ENCODE data around the gene CCDC13.
"Not testable (repeated sequence)": the region's sequence is repeated elsewhere in the genome, so short reads cannot be mapped to it uniquely, and the experiment has no call there.

CCDC13 gene, protein sequence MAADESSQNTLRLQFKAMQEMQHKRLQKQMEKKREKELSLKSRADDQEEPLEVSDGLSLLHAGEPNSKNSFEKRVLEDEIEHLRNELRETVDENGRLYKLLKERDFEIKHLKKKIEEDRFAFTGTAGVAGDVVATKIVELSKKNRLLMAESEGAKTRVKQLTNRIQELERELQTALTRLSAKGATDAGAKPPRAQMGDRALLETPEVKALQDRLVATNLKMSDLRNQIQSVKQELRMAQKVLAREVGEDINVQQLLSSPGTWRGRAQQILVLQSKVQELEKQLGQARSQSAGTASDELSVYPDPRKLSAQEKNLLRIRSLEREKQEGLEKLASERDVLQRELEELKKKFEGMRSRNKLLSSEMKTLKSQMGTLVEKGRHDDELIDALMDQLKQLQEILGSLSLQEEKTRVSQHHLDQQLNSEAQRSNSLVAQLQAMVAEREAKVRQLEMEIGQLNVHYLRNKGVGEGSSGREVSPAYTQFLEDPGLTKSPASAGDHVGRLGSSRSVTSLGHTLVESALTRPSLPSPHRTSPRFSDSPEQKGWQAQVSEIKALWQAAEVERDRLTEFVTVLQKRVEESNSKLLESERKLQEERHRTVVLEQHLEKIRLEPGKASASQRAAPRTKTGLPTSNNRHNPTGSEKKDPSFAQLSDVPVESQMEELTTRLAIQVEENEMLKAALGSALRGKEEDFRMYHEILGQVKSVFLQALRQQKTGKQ

DNA sequence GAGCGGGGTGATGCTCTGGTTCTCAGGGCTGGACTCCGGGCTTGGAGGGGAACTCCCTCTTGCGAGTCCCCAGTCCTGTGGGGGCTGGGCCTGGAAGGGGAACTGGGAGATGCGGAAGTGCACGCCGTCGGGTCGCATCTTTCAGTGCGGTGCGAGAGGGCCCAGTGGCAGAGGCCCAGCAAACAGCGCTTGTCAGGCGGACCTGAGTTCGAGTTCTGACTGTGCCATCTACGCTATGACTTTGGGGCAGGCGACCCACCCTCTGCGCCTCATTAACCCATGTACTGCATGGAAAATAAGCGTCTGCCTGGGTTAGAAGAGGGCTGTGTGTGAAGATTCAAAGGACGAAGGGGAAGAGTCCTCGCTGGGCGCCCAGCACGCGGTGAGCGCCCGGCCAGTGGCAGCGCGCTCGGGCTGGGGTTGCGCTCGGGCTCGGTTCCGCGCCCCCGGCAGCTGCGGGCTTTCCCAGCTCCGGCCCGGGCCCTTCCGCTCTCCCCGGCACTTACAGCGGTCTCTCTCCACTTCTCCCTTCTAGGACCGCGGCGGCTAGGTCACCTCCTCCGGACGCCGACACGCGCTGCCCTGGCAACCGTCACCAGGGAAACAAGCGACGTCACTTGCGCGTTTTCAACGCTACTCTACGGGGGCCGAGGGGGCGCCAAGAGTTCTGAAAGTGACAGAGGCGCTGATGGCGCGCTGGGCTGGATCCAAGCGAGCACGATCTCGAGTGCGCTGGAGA lies at the start of gene CCDC13:
TSS of gene CCDC13 (minus strand) at position 584 of the 739 bp plus-strand sequence. CDS start 14,908 bp downstream, outside the sequence.
- DNase-seq (peak; percentile 97), ATAC-seq (peak; percentile 95)

DNA sequence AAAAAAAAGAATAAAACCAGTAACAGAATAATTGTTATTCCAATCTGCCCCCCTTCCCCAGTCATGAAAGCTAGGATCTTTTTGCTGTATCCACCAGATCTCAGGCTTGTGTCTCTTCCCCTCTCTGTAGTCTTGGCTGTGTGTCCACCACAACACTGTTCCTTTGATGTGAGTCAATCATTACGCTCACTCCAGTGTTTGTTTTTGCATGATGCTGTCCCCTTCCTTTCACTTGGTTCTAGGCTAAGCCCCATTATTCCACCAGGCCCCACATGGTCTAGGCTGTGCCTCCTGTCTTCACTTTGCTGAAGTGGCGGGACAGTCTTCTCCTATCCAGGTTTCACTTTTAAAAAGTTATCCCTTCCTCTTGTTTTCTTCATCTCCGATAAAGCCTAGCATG lies 49.8 kb upstream of the CCDC13 start:
- no peak for ATAC-seq
- DNase-seq: no peak

DNA sequence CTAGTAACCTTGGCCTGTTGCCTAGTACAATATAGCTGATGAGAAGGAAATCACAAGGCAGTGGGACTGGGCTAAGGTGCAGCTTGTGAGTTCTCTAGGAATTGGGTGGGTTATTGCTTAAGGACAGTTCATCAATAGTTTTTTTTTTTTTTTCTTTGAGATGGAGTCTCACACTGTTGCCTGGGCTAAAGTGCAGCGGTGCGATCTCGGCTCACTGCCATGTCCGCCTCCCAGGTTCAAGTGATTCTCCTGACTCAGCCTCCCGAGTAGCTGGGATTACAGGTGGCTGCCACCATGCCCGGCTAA lies 47.6 kb upstream of the CCDC13 start:
- no peak for DNase-seq
- ATAC-seq: no peak

DNA sequence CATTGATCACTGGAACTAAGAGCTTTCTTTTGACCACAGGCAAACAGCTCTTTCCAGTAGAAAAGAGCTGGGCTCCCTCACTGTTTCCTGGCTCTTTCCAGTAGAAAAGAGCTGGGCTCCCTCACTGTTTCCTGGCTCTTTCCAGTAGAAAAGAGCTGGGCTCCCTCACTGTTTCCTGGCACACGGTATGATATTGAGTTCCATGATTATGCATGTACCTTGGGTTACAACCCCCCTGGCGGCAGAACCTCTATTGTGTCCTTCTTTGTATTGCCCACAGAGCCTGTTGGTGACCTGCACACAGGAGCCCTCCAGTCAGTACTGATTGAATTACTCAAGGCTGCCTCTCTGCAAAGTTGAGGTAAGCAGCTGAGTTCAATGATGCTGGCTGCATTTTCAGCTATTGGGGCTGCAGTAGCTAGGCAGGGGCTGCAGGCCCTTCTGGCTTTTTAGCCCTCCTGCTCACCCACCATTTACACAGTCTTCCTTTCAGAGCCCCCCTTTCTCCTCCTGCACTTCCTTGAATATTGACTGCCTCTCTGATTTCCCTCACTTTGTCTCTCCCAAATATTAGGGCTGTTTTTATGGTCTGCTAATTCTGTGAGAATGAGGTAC lies 46.4 kb upstream of the CCDC13 start:
- ATAC-seq: no peak
- DNase-seq: no peak

DNA sequence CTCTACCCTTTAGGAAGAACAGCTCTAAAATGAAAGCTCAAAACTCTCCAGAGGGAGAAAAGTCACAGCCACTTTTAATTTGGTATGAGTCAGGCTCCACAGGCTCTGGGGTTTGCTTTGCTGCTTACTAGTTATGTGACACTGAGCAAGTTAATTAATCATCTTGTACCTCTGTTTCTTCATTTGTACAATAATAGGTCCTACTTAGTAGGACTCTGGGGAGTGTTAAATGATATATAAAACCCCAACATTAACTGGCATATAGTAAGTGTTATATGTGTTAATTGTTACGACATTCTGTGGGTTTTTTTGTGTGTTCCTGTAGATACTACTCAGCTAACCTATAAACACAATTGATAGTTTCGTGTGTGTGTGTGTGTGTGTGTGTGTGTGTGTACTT lies 42.8 kb upstream of the CCDC13 start:
- ATAC-seq (no peak), DNase-seq (no peak)

DNA sequence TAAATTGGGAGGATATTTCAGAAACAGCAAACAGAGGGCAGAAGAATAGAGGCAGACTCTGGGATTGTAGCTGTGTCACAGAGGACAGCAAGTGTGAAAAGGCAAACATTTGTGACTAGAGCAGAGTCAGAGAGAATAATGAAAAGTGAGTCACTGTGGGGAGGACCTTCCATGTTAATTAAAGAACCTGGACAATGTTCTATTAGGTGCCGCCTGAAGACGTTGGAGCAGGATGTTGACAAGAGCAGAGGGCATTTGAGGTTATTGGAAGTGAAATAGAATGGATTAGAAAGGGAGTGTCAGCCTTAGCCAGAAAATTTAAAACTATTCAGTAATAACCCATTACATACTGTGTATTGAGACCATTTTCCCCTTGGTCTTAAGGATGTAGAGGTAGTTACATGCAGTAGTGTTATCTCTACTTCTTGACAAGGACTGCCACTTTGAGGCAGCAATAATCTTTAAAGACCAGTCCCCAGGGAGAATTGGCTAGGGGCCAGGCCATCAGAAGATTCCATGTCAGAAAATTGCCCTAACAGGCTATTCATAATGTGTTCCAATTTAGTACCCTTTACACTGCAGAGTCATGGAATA lies 42.0 kb upstream of the CCDC13 start:
- no peak for ATAC-seq
- DNase-seq: no peak

DNA sequence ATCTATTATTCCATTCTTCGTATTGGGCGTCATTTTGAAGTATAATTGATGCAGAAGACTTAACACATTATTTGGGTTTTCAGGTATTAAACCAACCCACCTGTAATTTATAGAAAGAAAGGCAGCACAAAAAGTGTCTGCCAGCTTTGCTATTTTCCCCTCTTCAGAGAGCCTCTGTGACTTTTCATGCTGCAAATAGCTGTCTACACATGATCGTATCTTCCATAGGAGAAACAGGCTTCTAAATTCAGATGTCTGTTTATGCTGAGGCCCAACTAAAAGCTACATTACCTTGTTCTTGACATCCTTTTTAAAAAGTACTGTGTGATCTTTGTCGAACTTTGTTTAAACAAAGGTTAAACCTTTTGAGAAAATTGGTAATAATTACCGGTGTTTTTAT lies 41.2 kb upstream of the CCDC13 start:
- ATAC-seq: no peak

DNA sequence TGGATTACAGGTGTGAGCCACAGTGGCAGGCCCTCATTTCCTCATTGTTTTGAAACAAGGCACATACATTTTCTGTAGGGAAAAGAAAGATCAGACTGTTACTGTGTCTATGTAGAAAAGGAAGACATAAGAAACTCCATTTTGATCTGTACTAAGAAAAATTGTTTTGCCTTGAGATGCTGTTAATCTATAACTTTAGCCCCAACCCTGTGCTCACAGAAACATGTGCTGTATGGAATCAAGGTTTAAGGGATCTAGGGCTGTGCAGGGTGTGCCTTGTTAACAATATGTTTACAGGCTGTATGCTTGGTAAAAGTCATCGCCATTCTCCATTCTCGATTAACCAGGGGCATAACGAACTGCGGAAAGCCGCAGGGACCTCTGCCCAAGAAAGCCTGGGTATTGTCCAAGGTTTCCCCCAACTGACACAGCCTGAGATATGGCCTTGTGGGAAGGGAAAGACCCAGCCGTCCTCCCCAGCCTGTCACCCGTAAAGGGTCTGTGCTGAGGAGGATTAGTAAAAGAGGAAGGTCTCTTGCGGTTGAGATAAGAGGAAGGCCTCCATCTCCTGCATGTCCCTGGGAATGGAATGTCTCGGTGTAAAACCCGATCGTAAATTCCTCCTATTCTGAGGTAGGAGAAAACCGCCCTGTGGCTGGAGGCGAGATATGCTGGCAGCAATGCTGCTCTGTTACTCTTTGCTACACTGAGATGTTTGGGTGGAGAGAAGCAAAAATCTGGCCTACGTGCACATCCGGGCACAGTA lies 38.2 kb upstream of the CCDC13 start:
- not testable (repeated sequence) for DNase-seq, ATAC-seq

More for the DNA sequence above, 41.2 kb upstream of the CCDC13 start:
- DNase-seq: no peak

DNA sequence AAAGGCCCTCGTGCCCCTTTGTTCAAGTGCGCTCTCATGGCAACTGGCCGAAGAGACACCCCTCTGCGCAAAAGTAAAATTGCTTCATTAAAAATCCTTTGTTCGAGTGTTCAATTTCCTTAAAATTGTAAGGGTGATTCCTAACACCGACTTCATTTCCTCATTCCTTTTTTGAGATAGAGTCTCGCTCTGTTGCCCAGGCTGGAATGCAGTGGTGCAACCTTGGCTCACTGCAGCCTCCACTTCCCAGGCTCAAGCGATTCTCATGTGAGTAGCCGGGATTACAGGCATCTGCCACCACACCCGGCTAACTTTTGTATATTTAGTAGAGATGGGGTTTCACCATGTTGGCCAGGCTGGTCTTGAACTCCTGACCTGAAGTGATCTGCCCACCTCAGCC lies 37.7 kb upstream of the CCDC13 start:
- not testable (repeated sequence) for DNase-seq, ATAC-seq

DNA sequence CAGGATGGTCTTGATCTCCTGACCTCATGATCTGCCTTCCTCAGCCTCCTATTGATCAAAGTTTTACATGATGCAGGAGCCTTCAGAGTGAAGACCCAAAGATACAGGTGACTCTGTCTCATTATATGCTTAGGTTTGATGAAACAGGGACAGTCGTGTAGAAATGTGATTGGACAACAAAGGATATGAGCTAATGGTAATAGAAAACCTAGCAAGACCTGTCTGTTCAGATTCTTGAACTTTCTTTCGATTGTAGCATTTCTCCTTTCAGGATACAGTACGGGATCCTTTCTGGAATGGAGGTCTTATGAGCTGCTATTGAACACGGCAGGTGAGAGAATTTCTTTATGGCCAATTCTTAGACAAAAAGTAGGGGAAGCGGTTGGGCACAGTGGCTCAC lies 36.1 kb upstream of the CCDC13 start, which contains the start of gene ACKR2:
TSS of gene ACKR2 (plus strand) at position 244 of the 400 bp plus-strand sequence. CDS start 55,058 bp downstream, outside the sequence.
- DNase-seq: no peak

DNA sequence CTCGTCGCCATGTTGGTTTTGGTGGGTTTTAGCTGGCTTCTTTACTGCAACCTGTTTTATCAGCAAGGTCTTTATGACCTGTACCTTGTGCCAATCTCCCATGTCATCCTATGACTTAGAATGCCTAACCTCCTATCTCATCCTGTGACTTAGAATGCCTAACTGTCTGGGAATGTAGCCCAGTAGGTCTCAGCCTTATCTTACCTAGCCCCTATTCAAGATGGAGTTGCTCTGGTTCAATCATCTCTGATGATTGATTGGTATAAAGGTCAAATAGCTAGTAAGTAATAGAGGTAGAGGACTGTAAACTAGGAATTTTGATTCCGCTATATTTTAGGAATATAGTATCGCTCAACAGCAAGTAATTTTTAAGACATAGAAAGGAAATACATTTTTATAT lies 34.9 kb upstream of the CCDC13 start:
- no peak for ATAC-seq
- DNase-seq: no peak

More for the DNA sequence above, 36.1 kb upstream of the CCDC13 start, which contains the start of gene ACKR2:
- ATAC-seq: no peak

DNA sequence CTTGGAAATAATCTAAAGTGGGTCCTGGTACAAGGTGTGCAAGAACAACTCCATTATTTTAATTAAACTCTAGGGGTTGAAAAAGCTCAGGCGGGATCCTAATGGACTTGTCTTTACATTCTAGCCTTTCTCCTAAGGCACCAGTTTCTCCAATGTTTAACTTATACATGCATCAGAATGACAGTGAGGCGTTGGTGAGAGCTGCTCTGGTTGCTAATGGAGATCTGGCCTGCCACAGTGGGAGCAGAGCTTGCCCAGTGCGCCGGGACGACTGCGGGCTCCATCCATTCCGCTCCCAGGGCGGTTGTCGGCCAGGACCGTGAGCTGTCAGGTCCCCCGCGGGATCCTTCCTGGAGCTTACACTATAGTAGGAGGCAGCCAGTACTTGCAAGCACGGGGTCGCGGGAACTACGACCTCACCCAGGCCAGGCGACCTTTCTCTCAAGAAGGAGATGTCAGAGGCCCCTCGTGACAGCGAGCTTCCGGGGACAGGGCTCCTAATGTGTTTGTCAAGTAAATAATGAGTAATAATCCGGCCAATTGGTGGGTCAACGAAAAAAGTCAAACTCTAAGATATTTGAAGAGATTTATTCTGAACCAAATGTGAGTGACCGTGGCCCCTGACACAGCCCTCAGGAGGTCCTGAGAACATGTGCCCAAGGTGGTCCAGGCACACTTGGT lies 32.2 kb upstream of the CCDC13 start:
- DNase-seq (no peak), ATAC-seq (no peak)

DNA sequence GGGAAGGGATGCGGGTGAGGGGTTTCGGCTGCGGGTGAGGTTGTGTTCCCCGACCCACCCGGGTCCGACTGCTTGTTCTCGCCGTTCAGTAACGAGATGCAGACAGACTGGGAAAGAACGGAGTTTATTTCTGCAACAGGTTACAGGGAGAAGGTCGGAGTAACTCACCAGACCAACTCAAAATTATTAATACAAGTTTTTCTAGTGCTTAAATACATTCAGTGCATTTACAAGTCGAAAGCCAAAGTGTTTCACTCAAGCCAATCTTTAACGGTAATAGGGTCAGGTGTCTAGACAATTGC lies 31.7 kb upstream of the CCDC13 start:
- no peak for ATAC-seq
- no peak for DNase-seq

DNA sequence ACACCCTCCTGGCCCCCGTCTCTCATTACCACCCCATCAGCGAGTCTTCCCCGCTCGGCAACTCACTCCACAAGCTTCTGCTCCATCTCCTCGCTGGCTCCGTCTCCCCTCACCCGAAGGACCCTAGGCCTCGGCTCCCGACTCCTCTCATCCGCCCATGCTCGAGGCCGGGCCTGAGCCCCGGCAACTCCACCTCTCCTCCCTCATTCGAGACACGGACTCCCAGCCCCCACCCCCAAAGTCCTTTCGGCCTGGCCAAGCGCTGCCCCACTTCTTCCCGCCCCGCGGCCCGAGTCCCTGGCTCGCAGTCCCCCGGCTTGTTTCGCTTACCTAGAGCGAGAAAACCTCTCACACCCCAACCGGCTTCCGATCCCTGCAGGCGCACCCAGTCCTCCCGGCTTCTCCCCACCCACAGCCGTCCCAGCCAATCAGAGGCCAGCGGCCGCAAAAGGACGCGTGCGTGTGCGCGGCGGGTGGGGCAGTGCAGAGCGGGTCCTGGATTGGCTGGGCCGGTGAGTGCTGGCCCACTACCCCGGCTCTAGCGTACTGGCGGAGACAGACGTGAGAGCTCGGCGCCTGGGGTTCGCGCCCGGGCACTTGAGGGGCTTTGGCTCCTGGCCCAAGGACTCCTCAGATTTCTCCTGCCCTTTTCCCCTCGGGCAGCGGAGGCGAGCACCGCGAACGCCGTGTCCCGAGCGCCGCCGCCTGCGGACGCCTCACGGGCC lies 31.2 kb upstream of the CCDC13 start, which contains the start of gene HIGD1A:
TSS of gene HIGD1A (minus strand) at position 385 of the 725 bp plus-strand sequence. CDS start 10,237 bp downstream, outside the sequence.
- ATAC-seq (peak; percentile 100), DNase-seq (peak; percentile 94)

DNA sequence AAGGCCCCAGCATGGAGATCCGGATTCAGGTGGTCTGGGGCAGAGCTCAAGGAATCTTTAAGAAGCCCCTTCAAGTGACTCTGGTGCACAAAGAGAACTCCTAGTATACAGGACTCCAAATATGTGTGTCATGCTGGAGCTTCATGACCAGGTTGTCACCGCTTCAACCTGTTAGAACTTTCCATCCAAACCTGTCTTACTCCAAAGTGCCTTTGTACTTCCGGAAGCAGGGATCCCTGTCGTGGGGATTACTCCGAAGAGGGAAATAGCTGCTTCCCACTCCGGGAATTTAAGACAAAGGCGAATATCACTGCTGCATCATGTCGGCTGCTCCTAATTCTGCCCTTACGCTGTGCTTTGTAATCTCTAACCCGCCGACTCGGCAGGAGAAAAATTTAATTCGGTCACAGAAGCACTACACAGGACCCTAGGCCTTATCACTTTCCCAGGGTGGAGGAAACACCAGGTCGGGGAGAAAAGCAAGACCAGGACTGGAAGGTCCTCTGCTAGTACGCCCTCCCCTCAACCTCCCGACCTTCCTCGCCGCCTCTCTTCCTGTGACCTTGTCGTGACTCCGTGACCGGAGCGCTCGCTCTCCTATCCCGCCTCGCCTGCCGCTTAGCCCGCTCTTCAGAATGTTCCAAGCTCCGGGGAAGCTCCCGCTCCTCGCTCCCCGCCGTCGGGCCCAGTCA lies 30.5 kb upstream of the CCDC13 start:
- peak; percentile 16 for ATAC-seq
- peak; percentile 49 for DNase-seq

DNA sequence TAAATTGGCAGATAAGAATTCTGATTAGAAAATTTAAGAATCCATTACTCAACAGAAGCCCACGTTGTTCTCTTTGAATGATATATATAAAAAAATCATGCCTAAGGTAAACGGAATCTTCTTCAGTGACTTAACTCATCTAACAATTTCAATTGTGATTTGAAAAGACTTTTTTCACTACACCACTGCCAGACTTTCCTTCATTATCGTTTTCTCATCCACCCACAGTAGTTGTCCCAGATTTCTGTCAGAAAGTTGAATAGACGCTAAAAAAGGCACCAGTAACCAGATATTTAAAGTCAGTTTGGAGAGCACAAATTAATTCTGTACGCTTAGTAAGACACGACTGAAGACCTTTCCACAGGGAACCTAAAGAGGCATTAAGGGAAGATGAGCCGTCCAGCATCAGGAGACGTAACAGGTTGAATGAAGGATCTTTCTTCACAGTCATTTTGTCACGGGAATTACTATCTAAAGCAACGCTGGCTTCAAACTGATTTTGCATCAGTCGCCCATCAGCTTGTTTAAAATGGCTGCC lies 29.9 kb upstream of the CCDC13 start:
- ATAC-seq (no peak), DNase-seq (no peak)

DNA sequence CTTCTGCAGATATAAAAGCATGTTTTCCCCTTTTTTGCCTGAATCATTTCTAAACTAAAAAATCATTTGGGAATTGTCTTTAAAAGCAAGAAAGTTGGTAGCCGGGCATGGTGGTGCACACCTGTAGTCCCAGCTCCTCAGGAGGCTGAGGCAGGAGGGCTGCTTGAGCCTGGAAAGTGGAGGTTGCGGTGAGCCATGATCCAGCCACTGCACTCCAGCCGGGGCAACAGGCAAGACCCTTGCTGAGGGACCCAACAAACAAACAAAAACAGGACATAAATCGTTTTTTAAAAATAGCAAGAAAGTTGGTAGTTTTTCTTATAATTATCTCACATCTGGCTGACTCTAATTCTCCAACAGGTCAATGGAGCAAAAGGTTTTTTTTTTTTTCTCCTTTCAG lies 28.7 kb upstream of the CCDC13 start:
- DNase-seq (no peak), ATAC-seq (no peak)

DNA sequence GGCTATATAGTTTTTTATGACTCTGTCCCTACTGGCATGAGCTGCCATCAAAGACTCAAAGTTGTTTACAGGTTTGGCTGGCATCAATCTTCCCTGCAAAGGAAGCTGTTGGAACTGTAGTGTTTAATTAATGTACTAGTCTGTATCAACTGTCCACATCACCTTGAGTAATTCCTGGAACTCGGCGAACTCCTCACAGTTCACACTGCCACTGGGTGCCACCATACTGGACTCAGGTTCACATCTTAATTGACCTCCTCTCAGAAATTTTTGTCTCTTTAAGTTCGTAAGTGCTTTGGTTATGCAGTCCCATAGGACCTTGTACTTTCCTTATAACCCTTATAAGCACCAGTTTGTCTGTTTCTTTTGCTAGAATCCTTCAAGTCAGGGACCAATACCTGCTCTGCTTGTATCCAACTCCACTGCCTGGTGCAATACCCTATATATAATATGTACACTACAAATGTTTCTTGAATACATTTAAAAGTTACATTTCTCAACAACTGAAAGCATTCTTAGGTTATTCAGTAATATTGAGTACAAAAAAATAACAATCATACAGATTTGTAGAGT lies 28.1 kb upstream of the CCDC13 start:
- ATAC-seq: no peak
- DNase-seq: no peak

DNA sequence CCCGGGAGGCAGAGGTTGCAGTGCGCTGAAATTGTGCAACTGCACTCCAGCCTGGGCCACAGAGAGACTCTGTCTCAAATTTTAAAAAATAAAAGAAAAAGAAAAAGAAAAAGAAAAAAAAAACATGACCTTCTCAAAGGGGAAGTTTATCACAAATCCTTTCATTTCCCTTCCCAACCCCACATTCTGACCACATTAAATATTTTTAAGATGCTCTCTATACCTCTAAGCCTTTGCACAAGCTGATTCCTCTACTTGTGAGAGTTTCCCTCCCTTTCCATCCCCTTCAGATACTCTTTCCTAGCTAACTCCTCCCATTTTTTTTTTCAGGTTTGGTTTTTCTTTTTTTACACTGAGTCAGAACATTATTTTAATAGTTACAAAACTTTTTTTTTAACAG lies 27.2 kb upstream of the CCDC13 start:
- ATAC-seq (no peak), DNase-seq (no peak)
